Skeletal muscle cell (primary cell): ENCODE measurements around the gene C1D.

Experiments
- DNase-seq: peaks from one replicate; pipeline ENCODE4 v3.0.0-alpha.2; 2010; ENCODE audit warnings: low read depth
- H3K4me3 ChIP-seq: 2 replicates; pipeline ENCODE4 v1.5.1; 2011; ENCODE audit warnings: low read depth, mild to moderate bottlenecking, control low read depth, low read length, moderate library complexity

Gene C1D

DNA sequence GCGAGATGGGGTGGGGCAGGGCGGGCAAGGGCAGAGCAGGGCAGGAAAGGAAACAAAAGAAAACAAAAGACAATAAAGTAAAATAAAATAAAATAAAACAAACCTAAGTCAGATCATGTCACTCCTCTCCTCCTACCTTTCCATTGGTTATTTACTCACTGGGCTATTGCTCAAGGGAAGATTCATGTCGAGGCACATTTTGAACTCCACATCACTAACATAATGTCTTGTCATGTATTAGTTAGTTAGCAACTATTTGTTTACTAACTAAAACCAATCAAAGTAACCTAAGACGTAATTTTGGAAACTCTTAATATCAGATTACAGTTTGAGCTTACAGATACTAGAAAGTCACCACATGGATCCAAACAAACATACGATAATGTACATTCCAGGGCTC is 2.2 kb downstream of the C1D start:
- DNase-seq: no peak
- H3K4me3 ChIP-seq: no peak overlapping the region

DNA sequence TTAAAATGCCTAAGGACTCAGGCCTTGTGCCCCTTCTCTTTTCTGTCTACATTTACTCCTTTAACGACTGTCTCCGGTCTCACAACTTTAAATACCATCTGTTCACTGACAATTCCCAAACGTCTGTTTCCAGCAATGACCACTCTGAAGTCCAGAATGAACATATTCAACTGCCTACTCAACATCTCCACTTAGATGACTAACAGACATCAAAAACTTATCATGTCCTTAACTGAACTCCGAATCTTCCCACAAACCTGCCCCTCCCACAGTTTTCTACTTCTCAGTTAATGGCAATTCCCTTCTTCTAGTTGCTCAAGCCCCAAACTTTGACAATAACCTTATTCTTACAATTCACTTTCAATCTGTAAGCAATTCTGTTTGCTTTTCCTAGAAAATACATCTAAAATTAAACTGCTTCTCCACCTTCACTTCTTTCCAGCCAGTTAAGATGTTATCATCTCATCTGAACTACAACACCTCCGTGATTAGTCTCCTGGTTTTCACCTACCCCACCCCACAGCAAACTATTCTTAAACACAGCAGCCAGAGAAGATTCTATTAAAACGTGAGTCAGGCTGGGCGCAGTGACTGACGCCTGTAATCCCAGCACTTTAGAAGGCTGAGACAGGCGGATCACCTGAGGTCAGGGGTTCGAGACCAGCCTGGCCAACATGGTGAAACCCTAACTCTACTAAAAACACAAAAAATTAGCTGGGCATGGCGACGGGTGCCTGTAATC is 2.8 kb downstream of the C1D start:
- no peak for DNase-seq
- no peak overlapping the region for H3K4me3 ChIP-seq

DNA sequence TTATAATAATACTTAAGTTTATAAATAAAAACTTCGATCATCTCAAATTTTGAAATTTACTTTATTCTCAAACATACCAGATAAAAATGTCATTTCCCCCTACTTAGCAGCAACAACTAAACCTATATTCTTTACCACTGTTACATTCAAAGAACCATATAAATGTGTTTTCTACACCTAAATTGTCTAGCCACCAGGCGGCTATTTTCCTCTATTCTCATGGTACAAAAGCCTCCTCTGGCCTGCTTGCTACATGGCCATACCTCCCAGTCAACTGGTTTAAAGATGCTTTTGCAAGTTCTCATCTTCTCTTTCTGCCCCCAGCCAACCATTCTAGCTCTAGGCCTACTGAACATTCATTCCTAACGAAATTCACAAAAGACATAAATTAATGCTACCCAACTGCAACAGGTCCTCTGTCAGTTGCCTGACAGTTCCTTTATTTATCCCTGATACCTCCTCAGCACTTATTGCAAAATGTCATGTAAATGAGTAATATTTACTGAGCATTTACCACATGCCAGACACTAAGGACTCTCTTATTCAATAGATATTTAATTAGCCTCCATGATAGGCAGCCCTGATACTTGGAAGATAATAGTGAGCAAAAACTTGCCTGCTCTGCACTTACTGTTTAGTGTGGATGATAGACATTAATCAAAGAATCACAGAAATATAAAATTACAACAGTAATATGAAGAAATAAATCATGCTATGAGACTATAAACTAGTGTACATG is 5.0 kb downstream of the C1D start:
- DNase-seq: no peak
- no peak overlapping the region for H3K4me3 ChIP-seq

DNA sequence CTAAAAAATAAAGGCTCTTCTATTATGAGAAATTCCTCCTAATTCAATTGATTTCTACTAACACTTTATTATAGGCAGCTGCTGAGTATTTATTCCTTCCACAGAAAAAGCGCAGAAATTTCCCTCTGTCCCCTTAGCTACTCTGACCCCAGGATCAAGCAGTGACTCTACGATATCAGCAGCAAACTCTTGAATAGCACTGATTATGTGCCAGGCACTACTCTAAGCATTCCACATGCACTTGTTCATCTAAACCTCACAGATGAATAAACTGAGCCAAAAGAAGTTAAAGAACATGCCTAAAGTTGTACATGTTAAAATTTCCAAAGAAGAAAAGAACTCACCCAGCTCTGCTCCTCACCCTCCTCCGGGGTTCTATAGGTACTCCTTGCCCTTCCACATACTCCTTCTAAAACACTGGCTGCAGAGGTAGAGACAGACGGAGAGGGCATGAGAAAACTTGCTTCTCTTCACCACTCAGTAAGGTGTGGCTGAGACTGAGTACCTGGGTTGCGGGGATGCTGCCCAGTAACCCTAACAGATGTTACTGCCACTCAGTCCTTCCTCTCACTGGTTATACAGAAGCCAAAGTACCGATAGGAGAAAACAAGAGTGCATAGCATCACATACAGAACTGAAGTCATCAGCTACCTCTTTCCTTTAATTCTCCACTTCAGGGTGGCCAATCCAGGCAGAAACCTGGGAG is 9.9 kb downstream of the C1D start:
- DNase-seq: no peak
- H3K4me3 ChIP-seq: no peak overlapping the region

DNA sequence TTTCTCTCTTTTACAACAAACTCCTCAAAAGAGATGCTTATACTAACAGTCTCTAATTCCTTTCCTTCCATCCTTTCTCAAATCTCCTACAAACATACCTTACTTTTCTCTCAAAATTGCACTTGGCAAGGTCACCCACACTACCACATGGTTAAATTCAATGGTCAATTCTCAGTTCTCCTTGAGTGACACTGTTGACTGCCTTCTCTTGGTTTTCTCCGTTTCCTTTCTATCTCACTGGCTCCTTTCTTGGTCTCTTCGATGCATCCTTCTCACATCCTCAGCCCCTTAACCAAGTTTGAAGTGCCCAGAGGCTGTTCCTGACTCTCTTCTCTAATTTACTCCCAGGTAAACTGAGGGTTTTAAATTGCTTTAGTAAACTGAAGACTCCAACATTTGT is 12.5 kb downstream of the C1D start:
- DNase-seq: no peak
- no peak overlapping the region for H3K4me3 ChIP-seq

DNA sequence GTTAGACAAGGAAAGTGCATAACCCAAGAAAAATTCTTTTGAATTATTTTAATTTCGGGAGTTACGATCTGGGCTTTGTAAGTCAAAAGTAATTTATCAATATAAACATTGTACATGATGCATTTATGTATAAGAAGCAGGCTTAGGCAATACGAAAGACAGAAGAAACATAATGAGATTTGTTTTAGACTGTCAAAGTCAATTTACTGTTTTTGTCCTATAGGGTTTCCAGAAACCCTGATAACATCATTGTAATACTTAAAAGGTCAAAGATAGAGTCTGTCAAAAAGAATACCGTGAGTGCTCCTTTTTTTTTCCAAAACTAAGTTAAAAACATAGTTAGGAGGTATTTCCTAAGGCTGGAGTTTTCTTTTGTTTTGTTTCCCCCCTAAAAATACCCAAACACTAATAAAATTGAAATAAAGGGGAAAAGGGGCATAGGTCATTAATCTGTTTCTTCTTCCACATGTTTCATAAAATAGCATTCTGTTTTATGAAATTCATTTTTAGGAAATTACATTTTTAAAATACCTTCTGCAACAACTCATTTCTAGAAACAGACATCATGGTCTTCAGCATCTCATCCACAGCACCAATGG is 16.1 kb downstream of the C1D start:
- H3K4me3 ChIP-seq: no peak overlapping the region

DNA sequence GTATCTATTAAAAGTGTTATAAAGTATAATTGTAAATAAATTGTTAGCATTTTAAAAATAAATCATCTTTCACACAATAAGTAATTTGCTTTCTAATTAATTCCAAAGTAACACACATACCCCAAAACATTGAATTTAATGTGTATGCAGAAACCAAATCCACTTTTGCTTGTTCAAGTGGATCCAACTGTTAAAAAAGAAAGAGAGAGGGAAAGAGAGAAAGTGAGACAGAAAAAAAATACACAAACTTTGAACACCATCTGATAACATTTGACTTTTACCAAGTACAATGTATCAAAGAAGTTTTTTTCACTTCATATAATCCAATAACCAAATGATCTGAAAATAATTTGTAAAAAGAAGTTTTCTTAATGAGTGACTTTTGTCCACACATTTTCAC is 16.6 kb downstream of the C1D start:
- no peak overlapping the region for H3K4me3 ChIP-seq
- no peak for DNase-seq

More for the DNA sequence above, 16.1 kb downstream of the C1D start:
- no peak for DNase-seq

DNA sequence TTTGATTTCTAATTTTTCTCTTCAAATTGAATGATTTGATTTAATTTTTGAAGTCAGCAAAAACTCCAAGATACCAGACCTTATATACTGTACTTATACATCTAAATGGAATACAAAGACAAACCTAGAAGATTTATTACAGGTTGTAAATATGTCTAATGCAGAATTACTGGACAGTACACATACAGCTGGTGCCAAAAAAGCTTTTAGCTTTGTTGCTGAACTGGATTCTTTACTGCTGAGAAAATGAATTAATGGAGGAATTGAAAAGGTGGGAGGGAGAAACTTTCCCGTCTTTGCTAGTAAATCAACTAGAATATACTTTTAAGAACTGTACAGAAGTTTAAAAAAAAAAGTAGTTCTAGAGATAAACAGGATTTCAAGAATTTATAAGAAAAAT is 17.5 kb downstream of the C1D start:
- no peak for DNase-seq
- no peak overlapping the region for H3K4me3 ChIP-seq

DNA sequence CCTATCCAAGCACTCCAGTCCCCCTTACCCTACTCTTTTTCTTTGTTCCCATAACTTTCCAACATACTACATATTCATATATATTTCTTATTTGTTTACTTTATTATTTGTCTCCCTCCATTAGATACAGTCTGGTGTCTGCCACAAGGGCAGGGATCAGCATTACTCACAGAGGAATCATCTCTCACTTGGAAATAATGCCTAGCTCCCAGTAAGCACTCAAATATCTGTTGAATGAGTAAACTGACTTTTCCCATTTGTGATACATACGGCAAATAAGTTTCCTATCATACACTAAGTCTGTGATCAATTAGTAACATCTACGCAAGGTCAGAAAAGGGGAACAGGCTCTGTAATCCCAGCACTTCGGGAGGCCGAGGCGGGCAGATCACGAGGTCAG is 18.7 kb downstream of the C1D start:
- no peak overlapping the region for H3K4me3 ChIP-seq
- DNase-seq: no peak

DNA sequence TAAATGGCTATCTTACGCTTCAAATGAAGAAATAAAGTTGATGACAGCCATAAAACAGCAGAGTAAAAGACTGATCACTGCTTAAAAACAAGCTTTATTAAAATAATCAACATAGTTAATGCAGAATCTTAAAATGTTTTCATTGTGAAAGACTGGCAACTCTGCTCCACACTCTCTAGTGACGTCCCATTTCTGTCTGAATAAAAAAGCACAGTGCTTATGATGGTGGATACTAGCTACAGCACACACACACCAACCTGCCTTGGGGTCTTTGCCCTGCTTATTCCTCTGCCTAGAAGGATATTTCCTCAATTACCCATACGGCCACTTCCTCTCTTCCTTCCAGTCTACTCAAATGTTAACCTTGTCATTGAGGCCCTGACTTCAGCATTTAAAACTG is 19.1 kb downstream of the C1D start:
- H3K4me3 ChIP-seq: no peak overlapping the region
- no peak for DNase-seq

DNA sequence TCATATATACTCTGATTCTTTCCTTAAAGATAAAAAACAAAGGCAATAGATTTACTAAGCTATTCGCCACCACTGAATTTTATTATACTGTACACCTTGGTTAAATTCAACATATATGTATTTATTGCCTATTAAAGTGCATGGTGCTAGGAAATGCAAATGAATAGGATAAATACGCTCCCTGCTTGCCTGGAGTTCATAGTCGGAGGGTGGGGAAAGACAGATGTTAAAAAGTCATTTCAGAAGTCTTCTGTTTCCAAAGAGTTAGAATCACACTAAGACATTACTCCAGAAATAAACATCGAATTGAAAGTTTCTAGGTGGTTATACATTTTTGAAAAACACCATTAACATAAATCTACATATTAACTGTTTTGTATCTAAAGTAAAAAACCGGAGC is 19.8 kb downstream of the C1D start:
- no peak for DNase-seq
- no peak overlapping the region for H3K4me3 ChIP-seq

DNA sequence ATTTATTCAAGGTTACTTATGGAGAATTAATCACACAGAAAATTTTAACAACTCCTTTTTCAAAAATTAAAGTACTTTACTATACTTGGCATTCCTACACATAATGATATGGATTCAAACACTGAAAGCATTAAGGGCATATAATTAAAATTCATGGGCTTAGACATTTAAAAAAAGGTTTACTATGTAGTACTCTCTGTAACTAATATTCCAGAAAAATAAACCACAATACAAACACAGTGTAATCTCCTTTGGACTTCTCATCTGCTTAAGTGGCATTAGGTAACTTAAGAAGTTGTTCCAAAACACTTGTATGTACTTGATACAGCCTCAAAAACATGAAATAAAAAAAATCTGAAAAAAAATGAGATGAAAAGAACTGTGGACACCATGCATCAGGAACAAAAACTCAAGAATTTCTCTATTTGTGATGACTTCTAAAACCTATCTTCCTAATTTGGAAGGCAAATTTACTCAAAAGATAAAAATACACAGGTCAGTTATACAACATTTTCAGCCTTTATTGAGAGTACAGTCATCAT is 21.0 kb downstream of the C1D start:
- no peak for DNase-seq

DNA sequence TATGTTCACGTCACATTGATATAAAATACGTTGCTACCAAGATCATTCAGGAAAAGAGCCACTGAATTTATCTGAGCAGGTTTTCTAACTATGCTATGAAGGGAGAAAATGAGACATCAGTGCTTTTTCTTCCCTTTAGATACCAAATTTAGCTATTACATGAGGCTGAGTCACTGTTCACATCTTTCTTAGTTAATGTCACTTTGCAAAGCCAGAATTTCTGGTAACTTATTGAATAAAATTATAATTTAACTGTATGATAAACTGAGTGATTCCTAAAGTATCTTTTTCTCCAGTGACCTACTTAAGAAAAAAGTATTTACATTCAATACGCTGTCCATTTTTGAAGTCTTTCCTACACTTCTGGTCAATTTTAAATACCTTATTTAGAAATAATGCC is 22.7 kb downstream of the C1D start:
- DNase-seq: no peak
- H3K4me3 ChIP-seq: no peak overlapping the region

More for the DNA sequence above, 21.0 kb downstream of the C1D start:
- H3K4me3 ChIP-seq: no peak overlapping the region

DNA sequence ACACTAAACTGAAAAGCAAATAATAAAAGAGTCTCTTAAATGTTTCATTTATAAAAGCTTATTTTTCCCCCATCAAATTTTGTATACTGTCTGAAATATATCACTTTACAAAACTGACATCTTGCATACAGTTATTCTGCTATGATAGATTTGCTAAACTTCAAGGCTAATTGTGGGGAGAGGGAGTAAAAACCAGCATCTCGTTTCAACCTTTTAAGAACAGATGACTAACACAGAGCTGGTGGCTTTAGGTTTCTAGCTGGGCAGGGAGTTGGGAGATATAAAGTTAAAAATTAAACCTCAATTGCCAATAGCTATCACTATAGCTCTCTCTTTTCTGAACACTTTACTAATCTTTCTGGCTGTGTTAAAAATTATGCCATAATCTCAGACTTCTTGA is 23.5 kb downstream of the C1D start:
- DNase-seq: no peak
- H3K4me3 ChIP-seq: no peak overlapping the region

DNA sequence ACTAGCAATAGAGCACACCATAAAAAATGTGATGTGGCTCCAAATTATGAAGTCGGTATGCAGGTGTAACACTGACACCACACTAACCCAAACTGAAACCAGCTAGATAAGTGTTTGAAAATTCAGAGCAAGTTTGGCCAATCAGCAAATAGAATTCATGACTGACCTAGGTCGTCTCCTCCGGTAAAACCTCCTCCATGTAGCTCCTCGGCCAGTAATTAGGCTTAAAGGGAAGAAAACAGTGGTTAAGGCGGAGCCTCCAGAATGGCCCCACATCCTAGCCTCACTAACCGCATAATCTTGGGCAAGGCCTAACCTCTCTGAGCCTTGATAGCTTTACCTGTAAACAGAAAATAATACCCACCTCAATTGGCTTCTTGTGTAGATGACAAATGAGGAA is 30.1 kb downstream of the C1D start:
- DNase-seq: no peak
- H3K4me3 ChIP-seq: no peak overlapping the region

DNA sequence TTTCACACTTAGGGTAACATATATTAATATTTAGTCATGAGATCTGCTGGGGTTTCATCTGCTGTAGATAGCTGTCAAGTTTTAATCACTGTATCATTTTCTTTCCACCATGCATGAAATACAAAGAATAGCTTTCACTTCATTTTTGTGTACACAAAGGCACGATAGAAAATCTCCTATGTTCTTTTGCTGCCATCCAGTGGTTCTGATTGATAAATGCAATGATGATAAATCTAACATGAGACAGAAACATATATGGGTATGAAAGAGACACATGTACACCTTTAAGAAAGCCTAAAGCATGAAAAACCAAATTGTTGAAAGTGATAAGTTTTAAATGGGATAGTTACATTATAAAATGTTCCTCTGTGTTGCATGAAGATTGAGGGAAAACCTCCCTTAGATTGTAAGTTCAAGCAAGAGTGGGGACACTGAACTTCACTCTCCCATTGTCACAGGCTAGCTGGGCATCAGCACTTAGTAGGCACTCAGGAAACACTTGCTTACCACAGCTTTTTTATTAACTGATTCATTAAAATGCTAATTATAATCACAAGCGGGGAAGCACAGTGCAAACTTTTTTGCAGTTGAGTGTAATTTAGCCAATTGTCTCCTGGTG is 31.2 kb downstream of the C1D start:
- H3K4me3 ChIP-seq: no peak overlapping the region
- no peak for DNase-seq

DNA sequence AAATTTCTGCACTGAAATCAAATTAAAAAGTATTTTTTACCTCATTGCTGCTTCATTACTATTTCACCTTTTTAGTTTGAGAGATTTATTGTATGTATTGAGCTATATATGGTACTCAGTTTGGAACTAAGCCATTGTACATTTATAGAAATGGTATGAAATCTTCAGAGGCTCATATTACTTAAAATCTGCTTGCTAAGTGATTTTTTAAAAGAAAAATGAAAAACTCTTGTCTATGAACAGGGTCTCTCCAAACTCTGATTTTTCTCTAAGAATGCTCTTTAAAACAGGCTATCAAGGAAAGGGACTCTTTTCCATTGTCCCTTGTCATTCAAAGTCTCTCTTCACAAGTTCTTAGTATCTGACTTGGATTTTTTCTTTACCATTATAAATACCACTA is 31.8 kb downstream of the C1D start:
- H3K4me3 ChIP-seq: no peak overlapping the region
- DNase-seq: no peak

DNA sequence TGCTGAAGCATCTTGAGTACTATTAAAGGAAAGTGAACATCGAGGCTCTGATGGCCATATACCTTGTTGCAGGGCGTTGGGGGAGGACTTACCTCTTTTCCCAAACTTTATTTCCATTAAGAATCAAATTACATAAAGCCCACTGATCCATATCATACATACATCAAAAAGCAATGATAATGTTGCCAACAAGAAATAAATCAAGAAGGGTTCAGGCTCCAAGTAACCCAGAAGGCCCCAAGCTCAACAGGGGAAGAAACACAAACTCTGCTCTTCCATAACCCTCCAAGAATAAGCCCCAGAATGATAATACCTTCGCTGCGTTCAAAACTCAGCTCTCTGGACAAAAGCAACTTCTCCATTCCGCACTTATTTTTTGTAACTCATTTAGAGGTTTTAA is 32.3 kb downstream of the C1D start:
- no peak for DNase-seq
- H3K4me3 ChIP-seq: no peak overlapping the region

DNA sequence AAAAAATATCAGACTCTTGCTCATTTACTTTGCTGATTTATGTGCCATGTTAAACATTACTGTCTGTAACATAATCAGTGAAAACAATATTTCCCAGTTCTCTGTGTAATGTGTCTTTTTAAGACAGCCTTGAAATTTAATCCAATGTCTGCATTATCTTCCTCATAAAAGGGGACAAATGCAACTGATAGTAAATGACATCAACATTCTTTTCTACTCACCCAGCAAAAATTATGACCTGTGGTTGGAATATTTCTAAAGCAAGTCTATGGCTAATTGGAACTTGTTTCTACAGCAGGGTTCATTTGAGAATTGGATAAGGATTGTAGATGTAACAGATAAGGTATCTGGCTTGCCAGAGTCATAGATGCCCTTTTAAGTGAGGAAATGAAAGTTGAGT is 34.8 kb downstream of the C1D start:
- no peak for DNase-seq
- H3K4me3 ChIP-seq: no peak overlapping the region

DNA sequence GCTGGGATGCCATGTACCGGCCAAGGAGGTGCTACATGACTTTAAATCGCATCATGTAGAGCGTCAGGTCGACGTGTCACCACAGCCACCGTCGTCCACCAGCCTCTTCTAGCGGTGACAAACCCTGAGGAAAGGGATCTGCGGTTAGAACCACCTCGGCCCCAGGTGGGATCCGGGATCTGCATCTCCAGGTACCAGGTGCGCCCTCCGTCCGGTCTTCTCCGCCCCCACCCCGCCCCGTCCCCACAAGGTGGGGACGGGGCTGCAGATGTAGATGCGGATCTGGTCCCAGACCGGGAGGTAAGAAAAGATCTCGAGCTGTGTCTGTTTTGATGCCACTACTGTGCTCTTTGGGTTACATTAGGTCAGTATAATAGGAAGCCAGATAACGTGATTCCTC is 38.4 kb downstream of the C1D start:
- no peak overlapping the region for H3K4me3 ChIP-seq
- no peak for DNase-seq
